OCI-LY1 (cell line): Measurements from ENCODE around the gene MBD1.

Experiments
- H2AFZ ChIP-seq: fragments of 200-600 bp; sonication (generic), shearing (Covaris generic); 2 replicates; pipeline ENCODE4 v1.6.0; 2014; ENCODE audit warnings: antibody characterized with exemption, mild to moderate bottlenecking, low read length
- H3F3A ChIP-seq: fragments of 200-600 bp; sonication (generic), shearing (Covaris generic); 2 replicates; pipeline ENCODE4 v1.6.0; 2014; ENCODE audit warnings: mild to moderate bottlenecking, antibody characterized with exemption, low read length, moderate library complexity; ENCODE audit not compliant: insufficient read depth
- H3K27ac ChIP-seq: fragments of 200-600 bp; sonication (generic); 2 replicates; pipeline ENCODE4 v1.5.1; 2014; ENCODE audit warnings: low read length, mixed run types, mild to moderate bottlenecking, low read depth; ENCODE audit not compliant: poor library complexity, severe bottlenecking
- H3K27me3 ChIP-seq: fragments of 200-600 bp; sonication (generic); 2 replicates; pipeline ENCODE4 v1.6.0; 2014; ENCODE audit warnings: antibody characterized with exemption, mild to moderate bottlenecking, low read length, moderate library complexity; ENCODE audit not compliant: insufficient read depth
- H3K36me3 ChIP-seq: fragments of 200-600 bp; sonication (generic); 2 replicates; pipeline ENCODE4 v1.6.1; 2014; ENCODE audit warnings: mild to moderate bottlenecking, antibody characterized with exemption, low read length, moderate library complexity, mixed read lengths; ENCODE audit not compliant: insufficient read depth
- H3K4me1 ChIP-seq: fragments of 200-600 bp; sonication (generic); 2 replicates; pipeline ENCODE4 v1.5.1; 2014; ENCODE audit warnings: mild to moderate bottlenecking, low read length, moderate library complexity; ENCODE audit not compliant: insufficient read depth, severe bottlenecking
- H3K4me2 ChIP-seq: fragments of 200-600 bp; sonication (generic), shearing (Covaris generic); 2 replicates; pipeline ENCODE4 v1.6.1; 2014; ENCODE audit warnings: low read length
- H3K4me3 ChIP-seq: fragments of 200-600 bp; sonication (generic); 2 replicates; pipeline ENCODE4 v1.5.1; 2014; ENCODE audit warnings: low read length, low read depth, mild to moderate bottlenecking, mixed read lengths; ENCODE audit not compliant: poor library complexity, severe bottlenecking
- H3K79me2 ChIP-seq: fragments of 200-600 bp; shearing (Covaris generic); 2 replicates; pipeline ENCODE4 v1.6.1; 2016; ENCODE audit warnings: mixed run types, low read length, mixed read lengths; ENCODE audit not compliant: insufficient read depth
- H3K9ac ChIP-seq: fragments of 200-600 bp; sonication (generic), shearing (Covaris generic); 2 replicates; pipeline ENCODE4 v1.6.1; 2014; ENCODE audit warnings: mild to moderate bottlenecking, low read length, mixed read lengths
- H3K9me2 ChIP-seq: fragments of 200-600 bp; sonication (generic), shearing (Covaris generic); 2 replicates; pipeline ENCODE4 v1.6.1; 2014; ENCODE audit warnings: low read depth, mild to moderate bottlenecking, low read length, mixed read lengths
- H3K9me3 ChIP-seq: fragments of 200-600 bp; shearing (Covaris generic); 2 replicates; pipeline ENCODE4 v1.6.1; 2014; ENCODE audit warnings: low read length, mixed read lengths
- H4K20me1 ChIP-seq: fragments of 200-600 bp; sonication (generic), shearing (Covaris generic); 2 replicates; pipeline ENCODE4 v1.6.0; 2016; ENCODE audit warnings: mild to moderate bottlenecking, low read length; ENCODE audit not compliant: insufficient read depth
- CTCF ChIP-seq: fragments of 200-600 bp; sonication (generic), shearing (Covaris generic); IDR thresholded peaks from 2 replicates; pipeline ENCODE4 v1.5.1; 2017; ENCODE audit warnings: mild to moderate bottlenecking, antibody characterized with exemption, low read length, moderate library complexity, mixed read lengths
- EZH2 ChIP-seq: fragments of 200-600 bp; sonication (generic), shearing (Covaris generic); IDR thresholded peaks from 2 replicates; pipeline ENCODE4 v1.8.0; 2017; ENCODE audit warnings: borderline replicate concordance, mixed run types, mild to moderate bottlenecking, antibody characterized with exemption, low read length, moderate library complexity, mixed read lengths

The MBD1 gene

DNA sequence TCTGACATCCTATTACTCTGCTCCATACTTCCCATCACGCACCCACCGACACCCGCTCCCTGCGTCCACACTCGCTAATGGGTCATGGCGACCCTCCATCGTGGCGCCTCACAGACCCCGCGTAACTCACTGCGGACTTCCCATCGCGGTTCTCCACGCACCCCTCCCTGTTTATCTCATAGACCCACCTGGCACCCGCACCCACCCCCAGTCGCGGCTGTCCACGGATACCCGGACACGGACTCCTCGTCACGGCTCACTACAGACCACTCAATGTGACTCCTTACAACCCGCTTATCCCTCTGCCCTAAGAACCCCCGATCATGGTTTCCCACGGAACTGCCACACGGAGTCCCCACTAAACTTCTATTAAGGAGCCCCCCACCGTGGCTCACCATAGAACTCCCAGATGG is 5.7 kb upstream of the MBD1 start:
- TF ChIP-seq EZH2 (no peak), CTCF (no peak)
- Histone ChIP-seq H3K27me3 (no peaks in the 10 kb centered on the region), H3K9me3 (no peaks in the 10 kb centered on the region), H3K4me2 (peak overlapping the region; percentile 70), H3K9ac (peak overlapping the region; percentile 87), H3F3A (no peaks in the 10 kb centered on the region), H2AFZ (no peak overlapping the region), H3K4me1 (peaks cover 10% of the 10 kb centered on the region), H3K36me3 (peaks cover 40% of the 10 kb centered on the region), H4K20me1 (no peaks in the 10 kb centered on the region), H3K4me3 (peak overlapping the region; percentile 92), H3K27ac (peak overlapping the region; percentile 46), H3K9me2 (no peaks in the 10 kb centered on the region), H3K79me2 (peaks cover 7% of the 10 kb centered on the region; the same call in 1 of the 2 replicates)

DNA sequence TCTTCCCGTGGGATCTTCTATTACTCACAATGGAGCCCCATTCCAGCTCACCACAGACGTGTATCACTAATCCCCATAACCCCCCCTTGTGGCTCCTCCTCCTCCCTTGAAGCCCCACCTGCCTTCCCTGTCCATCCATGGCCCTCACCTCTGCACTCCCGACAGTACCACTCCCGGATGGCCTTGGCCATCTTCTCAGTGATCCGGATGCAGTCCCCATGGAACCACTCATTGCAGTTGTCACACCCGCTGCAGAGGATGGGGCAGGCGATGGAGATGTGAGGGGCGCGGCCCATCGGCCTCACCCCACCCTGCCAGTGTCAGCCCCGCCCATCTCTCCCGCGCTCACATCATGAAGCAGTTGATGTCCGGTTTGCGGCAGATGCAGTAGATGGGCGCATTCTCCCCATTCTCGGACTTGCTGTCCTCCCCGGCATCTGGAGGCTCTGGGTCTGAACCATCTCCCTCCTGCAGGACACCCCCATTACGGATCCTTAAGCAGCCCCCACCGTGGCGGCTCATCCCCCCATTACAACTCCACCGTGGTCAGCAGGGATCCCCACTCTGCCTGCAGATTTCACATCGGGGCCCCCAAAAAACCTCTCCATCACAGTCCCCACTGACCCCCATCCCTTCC is 5.2 kb upstream of the MBD1 start:
- Histone ChIP-seq H3K4me1 (peaks cover 13% of the 10 kb centered on the region), H2AFZ (no peak overlapping the region), H3K4me2 (peak overlapping the region; percentile 70), H3K27ac (peak overlapping the region; percentile 46), H4K20me1 (no peaks in the 10 kb centered on the region), H3K36me3 (peaks cover 43% of the 10 kb centered on the region), H3K27me3 (no peaks in the 10 kb centered on the region), H3K9ac (peak overlapping the region; percentile 87), H3K79me2 (peaks cover 7% of the 10 kb centered on the region; the same call in 1 of the 2 replicates), H3K9me3 (no peaks in the 10 kb centered on the region), H3F3A (no peaks in the 10 kb centered on the region), H3K9me2 (no peaks in the 10 kb centered on the region), H3K4me3 (peak overlapping the region; percentile 92)
- TF ChIP-seq EZH2: no peak
- TF ChIP-seq CTCF: no peak

GRCh38 chr18:50285631-50286321 is 4.5 kb upstream of the MBD1 start:
- H3K4me3 ChIP-seq: peak overlapping the region; percentile 92
- no peak for TF ChIP-seq CTCF
- no peak for TF ChIP-seq EZH2
- peaks cover 11% of the 10 kb centered on the region for H3K79me2 ChIP-seq
- no peaks in the 10 kb centered on the region for H3K9me2 ChIP-seq
- H2AFZ ChIP-seq: no peak overlapping the region
- H3F3A ChIP-seq: no peaks in the 10 kb centered on the region
- H3K9me3 ChIP-seq: no peaks in the 10 kb centered on the region
- no peak overlapping the region; the same call in 1 of the 2 replicates for H3K9ac ChIP-seq
- no peaks in the 10 kb centered on the region for H4K20me1 ChIP-seq
- H3K27me3 ChIP-seq: no peaks in the 10 kb centered on the region
- H3K27ac ChIP-seq: no peak overlapping the region
- H3K36me3 ChIP-seq: peaks cover 43% of the 10 kb centered on the region
- H3K4me1 ChIP-seq: peaks cover 14% of the 10 kb centered on the region
- H3K4me2 ChIP-seq: peak overlapping the region; percentile 70
